Aorta (tissue), 5 donors: ENCODE results near the gene AMZ2. TPM values are rescaled to one million over a fixed set of nuclear protein-coding genes. Genes with fewer than 3 reads are reported as not detected.
A peak's percentile ranks its signal among the peaks of the same experiment; 100 is the strongest.
"Not testable (repeated sequence)": the region's sequence is repeated elsewhere in the genome, so short reads cannot be mapped to it uniquely, and the experiment has no call there.

Experiments
- ATAC-seq: fragments of 200-7000 bp; cut with Tn5 transposase; one replicate; pipeline ENCODE4 v1.9.1; 2022; ENCODE audit warnings: moderate library complexity; ENCODE audit not compliant: low FRiP score
- DNase-seq, 2 donors: peaks; one replicate each; pipeline ENCODE4 v3.0.0-alpha.2; 2020
- H3K27ac ChIP-seq, 2 donors: one replicate each; pipeline ENCODE4 v1.5.1; 2013; ENCODE audit warnings: low read length in 2 of 2, mild to moderate bottlenecking in 2 of 2, moderate library complexity in 2 of 2, control low read depth in 1 of 2, inconsistent platforms in 1 of 2, low read depth in 1 of 2
- H3K27me3 ChIP-seq, 2 donors: one replicate each; pipeline ENCODE4 v1.6.1; 2013; ENCODE audit warnings: control low read depth in 1 of 2, low read length in 1 of 2, mild to moderate bottlenecking in 1 of 2, moderate library complexity in 1 of 2; ENCODE audit not compliant: insufficient read depth in 2 of 2, control insufficient read depth in 1 of 2
- H3K36me3 ChIP-seq, 2 donors: one replicate each; pipeline ENCODE4 v1.6.1; 2013; ENCODE audit warnings: control low read depth in 1 of 2, low read length in 1 of 2, mild to moderate bottlenecking in 1 of 2; ENCODE audit not compliant: insufficient read depth in 2 of 2, control insufficient read depth in 1 of 2
- H3K4me1 ChIP-seq, 2 donors: one replicate each; pipeline ENCODE4 v1.6.1; 2013; ENCODE audit warnings: low read length in 2 of 2, control low read depth in 1 of 2, mild to moderate bottlenecking in 1 of 2, moderate library complexity in 1 of 2; ENCODE audit not compliant: insufficient read depth in 2 of 2, control insufficient read depth in 1 of 2
- H3K4me3 ChIP-seq, 2 donors: one replicate each; pipeline ENCODE4 v1.5.1; 2013; ENCODE audit warnings: low read length in 2 of 2, control low read depth in 1 of 2, mild to moderate bottlenecking in 1 of 2
- H3K9me3 ChIP-seq: one replicate; pipeline ENCODE4 v1.6.1; 2013; ENCODE audit warnings: mild to moderate bottlenecking, low read length; ENCODE audit not compliant: control insufficient read depth
- WGBS, 2 donors: extraction: QIAGEN DNeasy Blood & Tissue Kit; methylation state at CpG; one replicate each; pipeline ENCODE4 v1.1.7; 2013; 5-methylcytosine and 5-hydroxymethylcytosine counted together
- intact Hi-C, 2 donors: fragments of 100-400 bp; cut with DNase I; formaldehyde crosslinking; loops; one replicate each; pipeline versions ENCODE4 v1.14.2 to v1.15.0; 2022
- polyA plus RNA-seq, 2 donors: library from polyadenylated mRNA; stranded (reverse); fragments of 200-250 nt; gene quantifications; one replicate each; pipeline ENCODE4 v1.2.3, GENCODE V29; 2013
- total RNA-seq, 2 donors: library from RNA; stranded (reverse); fragmentation: NEBNext Ultra II Directional; extraction: Animal tissue kit (Norgen Biotek cat#: 25700); gene quantifications; one replicate each; pipeline ENCODE4 v1.2.1, GENCODE V29; 2021
- donor health status: healthy with polysubstance abuse.
- donor health status: Bipolar disorder and iron deficiency.
- donor health status: DM: no; HTN: no; CAD: no.
- donor health status: DM: no; HTN: no; CAD: no.
- donor health status: DM: yes; HTN: yes; CAD: no.

Gene AMZ2
- total and polyA plus RNA-seq, 4 donors: 32.4 to 75.3 (median 49.7) TPM

DNA sequence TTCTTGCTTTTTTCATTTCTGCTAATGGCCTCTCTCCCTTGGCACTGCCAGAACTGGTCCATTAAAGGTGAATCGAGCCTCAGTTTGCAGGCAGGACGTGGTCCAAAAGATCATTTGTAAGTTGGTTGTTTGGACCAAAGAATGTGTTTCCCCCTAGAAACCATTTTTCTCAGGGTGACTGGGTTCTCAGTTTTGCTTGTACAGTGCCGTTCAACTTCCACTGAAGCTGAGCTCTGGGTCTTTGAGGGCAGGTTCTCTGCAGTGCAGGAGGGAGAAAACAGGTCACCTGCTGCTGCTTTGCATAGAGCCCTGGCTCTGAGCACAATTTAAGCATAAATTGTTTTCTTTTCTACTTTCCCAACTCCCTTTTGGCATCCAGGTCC is 9.0 kb upstream of the AMZ2 start:
- H3K4me3 ChIP-seq: no peak overlapping the region
- DNase-seq (no peak), ATAC-seq (no peak)
- H3K4me1 ChIP-seq: no peaks in the 10 kb centered on the region
- WGBS, 2 donors: 87 to 89% methylated on average over 3 of the region's 3 CpGs
- H3K9me3 ChIP-seq: no peaks in the 10 kb centered on the region
- intact Hi-C loops: no loop called here
- H3K27ac ChIP-seq: no peak overlapping the region
- H3K27me3 ChIP-seq: no peaks in the 10 kb centered on the region
- H3K36me3 ChIP-seq: no peaks in the 10 kb centered on the region

GRCh38 chr17:68239632-68240366 is 8.0 kb upstream of the AMZ2 start:
- Histone ChIP-seq H3K4me3 (no peak overlapping the region), H3K9me3 (no peaks in the 10 kb centered on the region), H3K4me1 (no peaks in the 10 kb centered on the region), H3K36me3 (no peaks in the 10 kb centered on the region), H3K27me3 (no peaks in the 10 kb centered on the region), H3K27ac (no peak overlapping the region)
- intact Hi-C loops: loop anchor here in 1 of 2 donors (10.0 kb wide), 1 partner anchor 135 kb away; no protein-coding TSS in a partner anchor
- WGBS, 2 donors: 86 to 93% methylated on average over 4 of the region's 4 CpGs
- no peak for ATAC-seq
- no peak for DNase-seq

- WGBS, 2 donors: 91 to 92% methylated on average over 24 of the region's 24 CpGs
Observed at GRCh38 chr17:68246271-68247028, 1.4 kb upstream of the AMZ2 start.

GRCh38 chr17:68248199-68248825 is 469 bp downstream of the AMZ2 start:
- WGBS, 2 donors: 0% methylated on average over 11 to 19 of the region's 19 CpGs
- intact Hi-C loops: loop anchor here (5.0 to 10.0 kb wide), 6 partner anchors 41 to 264 kb away; partner anchors contain the start of genes PRKAR1A (in 1 of the 2) and WIPI1 (in 1 of the 2)

More at GRCh38 chr17:68246271-68247028, 1.4 kb upstream of the AMZ2 start:
- H3K4me1 ChIP-seq: peaks cover 0 to 2% of the 10 kb centered on the region in 2 donors
- ATAC-seq (no peak), DNase-seq (no peak)
- H3K27me3 ChIP-seq: no peaks in the 10 kb centered on the region
- H3K27ac ChIP-seq: no peak overlapping the region
- intact Hi-C loops: loop anchor here (5.0 to 10.0 kb wide), 6 partner anchors 39 to 266 kb away; partner anchors contain the start of genes PRKAR1A (in 1 of the 2) and WIPI1 (in 1 of the 2)
- H3K9me3 ChIP-seq: no peaks in the 10 kb centered on the region
- H3K36me3 ChIP-seq: no peaks in the 10 kb centered on the region
- no peak overlapping the region for H3K4me3 ChIP-seq

GRCh38 chr17:68248891-68249290 is 1.0 kb downstream of the AMZ2 start:
- 62 to 69% methylated on average over 5 of the region's 5 CpGs for WGBS, 2 donors
- Histone ChIP-seq H3K9me3 (no peaks in the 10 kb centered on the region), H3K27ac (peak overlapping the region in 1 of 2 donors; percentile 14), H3K4me3 (peak overlapping the region in 1 of 2 donors; percentile 48), H3K4me1 (peaks cover 0 to 2% of the 10 kb centered on the region in 2 donors), H3K27me3 (no peaks in the 10 kb centered on the region), H3K36me3 (no peaks in the 10 kb centered on the region)
- ATAC-seq (no peak), DNase-seq (no peak)
- intact Hi-C loops: loop anchor here (5.0 to 10.0 kb wide), 6 partner anchors 42 to 263 kb away; partner anchors contain the start of genes PRKAR1A (in 1 of the 2) and WIPI1 (in 1 of the 2)

More at GRCh38 chr17:68248199-68248825, 469 bp downstream of the AMZ2 start:
- Histone ChIP-seq H3K4me1 (peaks cover 0 to 2% of the 10 kb centered on the region in 2 donors), H3K27me3 (no peaks in the 10 kb centered on the region), H3K27ac (peak overlapping the region; percentile 14 to 77), H3K36me3 (no peaks in the 10 kb centered on the region), H3K9me3 (no peaks in the 10 kb centered on the region), H3K4me3 (peak overlapping the region; percentile 48 to 55)
- peak in 1 of 2 donors; percentile 86 for DNase-seq
- ATAC-seq: peak; percentile 79

DNA sequence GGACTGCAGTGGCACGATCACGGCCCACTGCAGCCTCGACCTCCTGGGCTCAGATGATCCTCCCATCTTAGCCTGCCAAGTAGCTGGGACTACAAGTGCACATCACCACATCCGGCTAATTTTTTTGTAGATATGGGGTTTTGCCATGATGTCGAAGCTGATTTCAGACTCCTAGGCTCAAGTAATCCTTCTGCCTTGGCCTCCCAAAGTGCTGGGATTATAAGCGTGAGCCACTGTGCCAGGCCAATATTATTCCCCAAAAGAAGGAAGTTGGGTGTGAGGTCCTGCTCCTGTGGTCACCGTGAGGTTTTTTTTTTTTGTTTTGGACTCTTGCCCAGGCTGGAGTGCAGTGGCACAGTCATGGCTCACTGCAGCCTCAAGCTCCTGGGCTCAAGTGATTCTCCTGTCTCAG is 1.5 kb downstream of the AMZ2 start:
- no peaks in the 10 kb centered on the region for H3K27me3 ChIP-seq
- ATAC-seq (no peak), DNase-seq (no peak)
- H3K4me1 ChIP-seq: peaks cover 0 to 2% of the 10 kb centered on the region in 2 donors
- H3K36me3 ChIP-seq: no peaks in the 10 kb centered on the region
- intact Hi-C loops: loop anchor here (5.0 to 10.0 kb wide), 6 partner anchors 42 to 263 kb away; partner anchors contain the start of genes PRKAR1A (in 1 of the 2) and WIPI1 (in 1 of the 2)
- H3K27ac ChIP-seq: no peak overlapping the region
- no peaks in the 10 kb centered on the region for H3K9me3 ChIP-seq
- 59 to 62% methylated on average over 7 of the region's 7 CpGs for WGBS, 2 donors
- H3K4me3 ChIP-seq: no peak overlapping the region

DNA sequence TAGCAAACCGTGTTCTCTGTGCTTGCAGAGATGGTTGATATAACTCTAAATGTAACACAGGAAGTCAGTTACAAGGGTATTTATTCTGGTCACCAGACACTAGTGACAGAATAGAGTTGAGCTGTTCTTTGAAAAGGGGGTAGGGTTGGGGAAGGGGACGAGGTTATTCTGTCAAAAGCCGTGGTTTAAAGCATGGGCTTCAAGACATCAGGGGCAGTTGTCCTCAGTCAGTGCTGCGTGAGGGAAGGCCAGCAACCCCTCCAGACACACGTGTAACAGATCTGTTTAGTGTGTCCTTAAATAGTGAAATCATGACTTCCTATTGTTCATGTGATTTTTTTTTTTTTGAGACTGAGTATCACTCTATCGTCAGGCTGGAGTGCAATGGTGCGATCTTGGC is 5.6 kb downstream of the AMZ2 start:
- H3K4me1 ChIP-seq, H3K27me3 ChIP-seq, DNase-seq, H3K27ac ChIP-seq, H3K9me3 ChIP-seq, H3K4me3 ChIP-seq, H3K36me3 ChIP-seq, ATAC-seq, intact Hi-C loops: not testable (repeated sequence)
- 77 to 82% methylated on average over 7 of the region's 7 CpGs for WGBS, 2 donors

DNA sequence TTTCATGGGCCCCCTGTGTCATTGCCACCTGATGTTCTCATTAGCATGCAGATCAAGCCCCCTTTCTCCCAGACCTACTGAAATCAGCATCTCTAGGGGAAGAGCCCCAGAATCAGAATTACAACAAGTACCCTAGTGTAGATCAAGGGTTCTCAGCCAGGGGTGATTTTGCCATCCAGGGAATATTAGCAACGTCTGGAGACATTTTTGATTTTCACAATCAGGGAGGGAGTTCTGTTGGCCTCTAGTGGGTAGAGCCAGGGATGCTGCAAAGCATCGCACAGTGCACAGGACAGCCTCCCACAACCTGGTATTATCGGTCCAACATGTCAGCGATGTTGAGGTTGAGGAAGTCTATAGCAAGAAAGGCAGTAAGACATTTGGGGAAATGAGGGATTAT is 7.3 kb downstream of the AMZ2 start:
- intact Hi-C loops: no loop called here
- Histone ChIP-seq H3K9me3 (no peaks in the 10 kb centered on the region), H3K4me3 (no peak overlapping the region), H3K4me1 (peaks cover 0 to 3% of the 10 kb centered on the region in 2 donors), H3K27ac (no peak overlapping the region), H3K27me3 (no peaks in the 10 kb centered on the region), H3K36me3 (peaks cover 9% of the 10 kb centered on the region in 2 donors)
- no peak for ATAC-seq
- 77 to 87% methylated on average over 4 of the region's 4 CpGs for WGBS, 2 donors
- no peak for DNase-seq
